ENCODE measurements around the gene DHX40. TPM values are rescaled to one million over a fixed set of nuclear protein-coding genes. Genes with fewer than 3 reads are reported as not detected.

The DHX40 gene
- total and polyA plus RNA-seq, 2 of the 13 experiments (the other 11 are each of a cell fraction or from before 2014, with no cell fraction given), result 22.2 to 37.0 TPM

DNA sequence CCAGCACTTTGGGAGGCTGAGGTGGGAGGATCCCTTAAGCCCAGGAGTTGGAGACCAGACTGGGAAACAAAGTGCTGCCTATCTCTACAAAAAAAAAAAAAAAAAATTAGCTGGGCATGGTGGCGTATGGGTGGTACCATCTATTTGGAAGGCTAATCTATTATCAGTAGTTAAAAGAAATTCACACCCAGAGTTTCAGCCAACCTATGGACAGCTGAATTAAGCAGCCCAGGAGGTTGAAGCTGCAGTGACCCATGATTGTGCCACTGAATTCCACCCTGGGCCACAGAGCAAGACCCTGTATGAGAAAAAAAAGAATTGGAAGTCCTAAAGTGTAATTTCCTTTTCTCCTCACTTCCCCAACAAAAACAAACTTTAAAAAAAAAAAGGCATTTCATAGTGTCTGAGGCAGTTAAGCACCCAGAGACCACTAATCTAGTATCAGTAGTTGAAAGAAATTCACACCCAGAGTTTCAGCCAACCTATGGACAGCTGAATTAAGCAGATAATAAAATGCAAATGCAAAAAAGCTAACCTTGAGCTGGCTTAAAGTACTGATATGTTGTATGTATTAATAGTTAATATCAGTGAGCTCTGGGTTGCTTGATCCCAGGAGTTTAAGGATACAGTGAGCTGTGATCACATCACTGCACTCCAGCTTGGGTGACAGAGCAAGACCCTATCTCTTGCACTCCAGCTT is 72.4 kb downstream of the DHX40 start:
- H3K27ac ChIP-seq (ENCODE audit: extremely low read length, insufficient read depth, low read length), result no peak overlapping the region
- no peaks in the 10 kb centered on the region for H3K27me3 ChIP-seq (ENCODE audit: control insufficient read depth in 1 of 2, insufficient read depth in 2 of 2, low read length in 2 of 2)
- H3K36me3 ChIP-seq (replicated peaks in 1 of 2; ENCODE audit: control insufficient read depth in 1 of 2, insufficient read depth in 2 of 2, low read length in 2 of 2), result peaks cover 3 to 8% of the 10 kb centered on the region in 2 experiments; a peak in 2 of 5 replicates
- in situ Hi-C loops (cut with HindIII; ENCODE audit: extremely low pct_ligation_motif_present, low pct_unique_long_range_greater_than_20kb), result no loop called here
- 100% methylated on average over 1 of the region's 1 CpG for WGBS (ENCODE audit: low lambda C conversion rate)
- no TSS peak for BruUV-seq (replicated peaks)
- H3K4me1 ChIP-seq (ENCODE audit: insufficient read depth, low read length), result peaks cover 36% of the 10 kb centered on the region
- TF ChIP-seq, protein P1, sequence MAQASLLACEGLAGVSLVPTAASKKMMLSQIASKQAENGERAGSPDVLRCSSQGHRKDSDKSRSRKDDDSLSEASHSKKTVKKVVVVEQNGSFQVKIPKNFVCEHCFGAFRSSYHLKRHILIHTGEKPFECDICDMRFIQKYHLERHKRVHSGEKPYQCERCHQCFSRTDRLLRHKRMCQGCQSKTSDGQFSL (CRISPR knock-in tag; IDR thresholded peaks at IDR 0.05), result no peak
- TF ChIP-seq YY1 (IDR thresholded peaks at IDR 0.05; ENCODE audit: insufficient read depth, insufficient replicate concordance, low read depth, low read length) (no peak), RFX5 (IDR thresholded peaks at IDR 0.05; ENCODE audit: low read depth, low read length) (no peak), ZNF430 (CRISPR knock-in tag; IDR thresholded peaks at IDR 0.05) (no peak), GMEB2 (CRISPR knock-in tag; IDR thresholded peaks at IDR 0.05; ENCODE audit: low read depth) (no peak), HNRNPUL1 (IDR thresholded peaks at IDR 0.05; ENCODE audit: low read depth, low read length) (no peak), ZNF30 (CRISPR knock-in tag; IDR thresholded peaks at IDR 0.05) (no peak)
- TF ChIP-seq, protein P2, sequence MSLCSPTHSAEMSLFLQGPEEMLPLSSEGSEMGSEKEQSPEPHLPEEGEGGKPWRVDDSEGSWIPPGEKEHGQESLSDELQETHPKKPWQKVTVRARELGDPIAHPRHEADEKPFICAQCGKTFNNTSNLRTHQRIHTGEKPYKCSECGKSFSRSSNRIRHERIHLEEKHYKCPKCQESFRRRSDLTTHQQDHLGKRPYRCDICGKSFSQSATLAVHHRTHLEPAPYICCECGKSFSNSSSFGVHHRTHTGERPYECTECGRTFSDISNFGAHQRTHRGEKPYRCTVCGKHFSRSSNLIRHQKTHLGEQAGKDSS (CRISPR knock-in tag; IDR thresholded peaks at IDR 0.05; ENCODE audit: borderline replicate concordance, low read depth), result no peak
- H3K9ac ChIP-seq (ENCODE audit: insufficient read depth, low read depth, low read length), result no peak overlapping the region
- no peak for FAIRE-seq
- H3K4me2 ChIP-seq (ENCODE audit: low read depth, low read length), result no peak overlapping the region
- H3K9me3 ChIP-seq (ENCODE audit: low read length), result no peaks in the 10 kb centered on the region
- no peak for ATAC-seq
- peaks cover 78% of the 10 kb centered on the region for H4K20me1 ChIP-seq (ENCODE audit: insufficient read depth, low read length)
- no peak overlapping the region for H3K4me3 ChIP-seq (replicated peaks in 1 of 3; ENCODE audit: insufficient read depth in 1 of 3, low read depth in 2 of 3, low read length in 3 of 3)
- intact Hi-C loops (cut with micrococcal nuclease; ENCODE audit: unreplicated experiment), result no loop called here
- H3K79me2 ChIP-seq (ENCODE audit: insufficient read depth, low read length), result peaks cover 94% of the 10 kb centered on the region
- CTCF ChIA-PET (ENCODE audit: low intra/inter-chr PET ratio, low total read pairs), result no interaction called here
- POLR2A ChIA-PET, result interaction anchor here (2.4 kb wide), 1 partner anchor 18 kb away, joined by 10 read pairs; the partner anchor contains the start of gene CLTC
- no peak for DNase-seq (ENCODE audit: low spot score)
- H2AFZ ChIP-seq (ENCODE audit: low read length), result no peak overlapping the region

Measured in HepG2 (cell line).